ENCODE measurements around the gene RAD51B.

RAD51B gene

DNA sequence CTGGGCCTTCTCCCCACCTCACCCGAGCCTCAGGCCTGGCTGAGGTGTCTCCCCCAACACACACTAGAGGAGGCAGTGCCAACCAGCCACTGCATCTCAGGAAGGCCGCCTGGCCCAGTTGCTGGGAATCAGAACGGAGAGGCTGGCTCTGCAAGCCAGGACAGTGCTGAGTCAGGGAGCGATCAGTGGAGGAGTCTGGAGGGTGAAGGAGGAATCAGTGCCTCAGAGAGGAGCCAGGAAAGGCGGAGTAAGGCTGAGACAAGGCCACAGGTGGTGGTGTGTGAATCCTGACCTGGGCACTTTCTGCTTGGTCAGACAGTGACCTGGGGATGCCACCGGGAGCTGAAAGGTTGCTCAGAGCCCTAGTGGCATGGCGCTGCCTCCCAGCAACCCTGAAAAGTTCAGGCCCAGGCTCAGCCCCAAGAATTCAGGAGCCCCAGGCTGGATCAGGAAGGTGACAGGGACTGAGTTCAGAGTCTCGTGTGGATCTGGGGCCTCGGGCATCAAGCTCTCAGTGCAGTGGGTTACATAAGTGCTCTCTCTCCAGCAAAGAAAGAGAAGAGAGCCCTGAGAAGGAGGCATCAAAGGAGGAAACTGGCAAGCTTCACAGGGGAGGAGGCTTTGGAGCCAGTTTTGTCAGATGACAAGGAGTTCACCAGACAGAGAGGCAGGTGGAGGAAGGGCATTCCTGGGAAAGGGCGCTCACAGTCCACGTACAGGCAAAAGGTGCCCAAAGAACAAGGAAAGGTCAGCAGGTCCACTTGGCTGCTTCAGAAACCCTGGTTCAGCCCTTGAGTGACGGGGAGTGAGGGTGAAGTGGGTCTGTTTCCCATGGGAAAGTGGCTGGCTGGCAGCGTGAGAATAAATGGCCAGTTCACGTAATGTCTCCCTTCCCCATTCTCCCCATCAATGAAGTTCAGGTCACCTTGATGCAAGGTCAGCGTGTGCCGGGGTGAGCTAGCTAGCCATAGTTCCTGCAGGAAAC, 885.4 kb downstream of the RAD51B start:
- no peak for DNase-seq (ENCODE audit: low spot score)

- DNase-seq (ENCODE audit: low spot score) = no peak
Observed at GRCh38 chr14:68705741-68706283, 886.2 kb downstream of the RAD51B start.

GRCh38 chr14:68707482-68707881, 887.9 kb downstream of the RAD51B start:
- DNase-seq (ENCODE audit: low spot score) = no peak

- no peak for DNase-seq (ENCODE audit: low spot score)
Observed at GRCh38 chr14:68708343-68708742, 888.8 kb downstream of the RAD51B start.

GRCh38 chr14:68709007-68709406, 889.4 kb downstream of the RAD51B start:
- DNase-seq (ENCODE audit: low spot score) = no peak

DNA sequence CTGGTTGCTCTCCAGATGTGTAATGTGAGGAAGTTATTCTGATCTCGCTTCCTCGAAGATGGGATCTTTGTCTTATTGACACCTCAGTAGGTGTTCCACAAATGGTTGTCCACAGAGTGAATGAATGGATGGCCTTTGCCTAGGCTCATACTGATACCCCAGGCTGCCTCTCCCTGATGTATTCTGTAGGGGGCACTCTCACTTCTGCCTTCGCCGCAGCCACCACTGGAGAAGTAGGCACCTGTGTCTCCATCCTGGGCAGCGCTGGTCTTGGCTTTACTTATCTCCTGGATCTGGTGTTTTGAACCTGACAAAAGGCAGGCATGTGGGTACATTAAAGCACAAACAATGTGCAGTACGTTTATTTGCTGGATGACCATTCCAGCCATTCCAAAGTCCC, 891.2 kb downstream of the RAD51B start:
- DNase-seq (ENCODE audit: low spot score) = no peak

- no peak for DNase-seq (ENCODE audit: low spot score)
Observed at GRCh38 chr14:68711561-68712309, 892.2 kb downstream of the RAD51B start.

DNA sequence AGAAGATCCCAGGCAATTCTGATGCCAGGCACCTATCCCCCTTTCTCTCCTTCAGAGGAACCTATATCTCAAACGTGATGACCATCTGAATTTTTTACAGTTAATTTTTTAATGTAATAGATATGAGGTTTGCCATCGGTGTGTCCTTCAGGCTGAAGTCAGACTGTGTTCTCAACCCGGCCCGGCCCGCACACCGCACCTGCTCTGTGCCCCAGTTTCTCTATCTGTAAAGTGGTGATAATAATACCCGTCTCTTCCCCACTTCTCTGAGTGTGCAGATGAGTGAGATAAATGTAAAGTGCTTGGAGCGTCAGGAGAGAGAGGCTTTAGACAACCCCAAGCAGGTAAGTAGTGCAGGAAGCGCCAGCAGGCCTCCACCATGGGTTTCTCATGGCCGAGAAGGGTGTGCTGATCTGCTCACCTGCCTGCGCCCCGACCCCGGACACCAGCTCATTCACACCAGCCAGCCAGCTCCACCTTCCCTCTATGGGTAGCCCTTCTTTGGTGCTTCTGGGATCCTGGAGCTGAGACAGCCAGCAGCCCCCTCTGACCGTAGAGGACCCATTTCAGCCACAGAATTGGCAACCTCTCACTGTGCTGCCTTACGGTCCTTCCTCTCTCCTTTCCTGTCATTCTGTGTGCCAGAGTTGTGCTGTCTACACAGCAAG, 893.3 kb downstream of the RAD51B start:
- no peak for DNase-seq (ENCODE audit: low spot score)

GRCh38 chr14:68713782-68714181, 894.2 kb downstream of the RAD51B start:
- no peak for DNase-seq (ENCODE audit: low spot score)

- DNase-seq (ENCODE audit: low spot score) = no peak
Observed at GRCh38 chr14:68714991-68715924, 895.7 kb downstream of the RAD51B start.

- DNase-seq (ENCODE audit: low spot score) = peak; percentile 32
Observed at GRCh38 chr14:68716698-68717097, 897.1 kb downstream of the RAD51B start.

- no peak for DNase-seq (ENCODE audit: low spot score)
Observed at GRCh38 chr14:68718023-68718990, 898.7 kb downstream of the RAD51B start.

DNA sequence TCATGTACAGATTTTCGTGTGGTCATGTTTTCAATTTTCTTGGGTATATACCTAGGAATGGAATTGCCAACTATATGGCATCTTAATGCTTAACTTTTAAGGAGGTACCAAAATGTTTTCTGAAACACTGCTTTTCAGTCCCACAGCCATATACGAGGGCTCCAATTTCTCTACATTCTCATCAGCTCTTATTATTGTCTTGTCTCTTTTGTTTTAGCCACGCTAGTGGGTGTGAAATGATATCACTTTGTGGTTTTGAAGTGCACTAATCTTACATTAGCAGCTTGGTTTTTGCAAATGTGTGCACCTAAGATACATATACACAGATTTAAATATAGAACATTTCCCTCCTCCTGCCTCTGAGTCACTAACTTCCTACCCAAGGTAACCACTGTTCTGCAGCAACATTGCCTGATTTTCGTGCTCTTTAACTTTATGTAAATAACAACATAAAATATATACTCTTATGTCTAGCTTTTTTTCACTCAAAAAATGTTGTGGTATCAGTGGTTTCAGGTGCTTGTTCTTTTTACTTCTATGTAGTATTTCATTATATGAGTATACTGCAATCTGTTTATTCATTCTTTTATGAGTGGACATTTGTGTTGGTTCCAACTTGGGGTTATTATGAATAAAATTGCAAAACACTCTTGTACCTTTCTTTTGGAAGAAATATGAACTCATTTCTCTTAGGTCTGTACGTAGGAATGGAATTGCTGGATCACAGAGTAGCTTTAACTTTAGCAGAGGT, 900.2 kb downstream of the RAD51B start:
- no peak for DNase-seq (ENCODE audit: low spot score)

GRCh38 chr14:68722186-68722585, 902.6 kb downstream of the RAD51B start:
- DNase-seq (ENCODE audit: low spot score) = no peak

- no peak for DNase-seq (ENCODE audit: low spot score)
Observed at GRCh38 chr14:68722968-68723566, 903.5 kb downstream of the RAD51B start.

DNA sequence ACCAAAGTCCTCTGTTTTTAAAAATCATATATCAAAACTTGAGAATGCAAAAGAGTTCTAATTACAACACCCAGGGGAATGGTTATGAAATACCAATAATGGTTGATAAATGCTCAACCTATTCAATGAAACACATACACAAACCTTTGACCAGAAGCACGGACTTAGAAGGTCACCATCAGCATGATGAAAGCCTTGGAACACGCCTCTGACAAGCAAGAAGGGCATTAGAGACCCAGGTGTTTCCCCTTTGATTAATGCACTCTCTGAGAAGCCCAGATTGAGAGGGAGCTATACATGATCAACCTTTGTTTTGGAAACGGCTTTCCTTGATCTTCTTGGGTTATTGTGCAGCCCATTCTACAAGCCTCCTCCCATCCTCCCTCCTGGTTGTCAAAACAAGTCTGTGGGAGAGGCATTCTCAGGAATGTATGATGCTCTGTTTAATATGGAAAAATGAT, 904.3 kb downstream of the RAD51B start:
- no peak for DNase-seq (ENCODE audit: low spot score)

- no peak for DNase-seq (ENCODE audit: low spot score)
Observed at GRCh38 chr14:68724914-68725313, 905.3 kb downstream of the RAD51B start.

- no peak for DNase-seq (ENCODE audit: low spot score)
Observed at GRCh38 chr14:68726093-68726695, 906.6 kb downstream of the RAD51B start.
